ENCODE measurements around the gene TMEM231.

DNA sequence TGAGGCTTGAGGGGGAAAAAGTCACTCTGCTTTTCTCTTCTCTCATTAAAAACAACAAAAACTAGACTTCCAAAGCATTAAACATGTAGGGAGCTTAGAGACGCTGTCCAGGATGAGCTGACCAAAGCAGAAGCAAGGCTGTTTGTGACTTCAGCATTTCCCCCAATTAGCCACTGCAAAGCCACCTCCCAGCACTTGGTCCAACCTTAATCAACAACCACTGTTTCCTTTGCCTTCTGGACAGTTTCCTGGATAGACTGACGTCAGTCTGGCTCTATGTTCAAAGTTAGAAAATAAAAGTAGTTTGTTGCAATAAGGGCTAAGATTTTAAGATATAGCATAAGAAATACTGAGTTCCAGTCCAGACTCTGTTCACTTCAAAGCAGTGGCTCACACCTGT is 3.1 kb downstream of the TMEM231 start:
- TF ChIP-seq POLR2A (IDR thresholded peaks at IDR 0.05): no peak
- TF ChIP-seq, protein P1, sequence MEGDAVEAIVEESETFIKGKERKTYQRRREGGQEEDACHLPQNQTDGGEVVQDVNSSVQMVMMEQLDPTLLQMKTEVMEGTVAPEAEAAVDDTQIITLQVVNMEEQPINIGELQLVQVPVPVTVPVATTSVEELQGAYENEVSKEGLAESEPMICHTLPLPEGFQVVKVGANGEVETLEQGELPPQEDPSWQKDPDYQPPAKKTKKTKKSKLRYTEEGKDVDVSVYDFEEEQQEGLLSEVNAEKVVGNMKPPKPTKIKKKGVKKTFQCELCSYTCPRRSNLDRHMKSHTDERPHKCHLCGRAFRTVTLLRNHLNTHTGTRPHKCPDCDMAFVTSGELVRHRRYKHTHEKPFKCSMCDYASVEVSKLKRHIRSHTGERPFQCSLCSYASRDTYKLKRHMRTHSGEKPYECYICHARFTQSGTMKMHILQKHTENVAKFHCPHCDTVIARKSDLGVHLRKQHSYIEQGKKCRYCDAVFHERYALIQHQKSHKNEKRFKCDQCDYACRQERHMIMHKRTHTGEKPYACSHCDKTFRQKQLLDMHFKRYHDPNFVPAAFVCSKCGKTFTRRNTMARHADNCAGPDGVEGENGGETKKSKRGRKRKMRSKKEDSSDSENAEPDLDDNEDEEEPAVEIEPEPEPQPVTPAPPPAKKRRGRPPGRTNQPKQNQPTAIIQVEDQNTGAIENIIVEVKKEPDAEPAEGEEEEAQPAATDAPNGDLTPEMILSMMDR (IDR thresholded peaks at IDR 0.05): no peak

All from transverse colon (tissue), 3 donors.